ENCODE results near the gene NSG2. TPM values are rescaled to one million over a fixed set of nuclear protein-coding genes. Genes with fewer than 3 reads are reported as not detected.
"Not testable (repeated sequence)": the region's sequence is repeated elsewhere in the genome, so short reads cannot be mapped to it uniquely, and the experiment has no call there.

NSG2 gene
- total RNA-seq, result 0.81 TPM

GRCh38 chr5:174045470-174046025 lies at the start of gene NSG2:
Gene NSG2, plus strand, starts transcription at chr5:174045706. Its CDS starts 1,050 bp downstream, at chr5:174046756.
- peak; percentile 85 for DNase-seq (ENCODE audit: low spot score)

GRCh38 chr5:173997331-173997730 lies 48.2 kb upstream of the NSG2 start:
- DNase-seq (ENCODE audit: low spot score), result no peak

GRCh38 chr5:173998531-173998930 lies 47.0 kb upstream of the NSG2 start:
- no peak for DNase-seq (ENCODE audit: low spot score)

GRCh38 chr5:174000076-174000475 lies 45.4 kb upstream of the NSG2 start:
- DNase-seq (ENCODE audit: low spot score), result no peak

- no peak for DNase-seq (ENCODE audit: low spot score)
Measured at GRCh38 chr5:174003795-174004194, 41.7 kb upstream of the NSG2 start.

- no peak for DNase-seq (ENCODE audit: low spot score)
Measured at GRCh38 chr5:174008922-174009321, 36.6 kb upstream of the NSG2 start.

GRCh38 chr5:174010365-174010764 lies 35.1 kb upstream of the NSG2 start:
- DNase-seq (ENCODE audit: low spot score), result no peak

GRCh38 chr5:174011441-174011840 lies 34.1 kb upstream of the NSG2 start:
- DNase-seq (ENCODE audit: low spot score), result no peak

GRCh38 chr5:174020069-174020927 lies 25.2 kb upstream of the NSG2 start:
- not testable (repeated sequence) for DNase-seq (ENCODE audit: low spot score)

- DNase-seq (ENCODE audit: low spot score), result no peak
Measured at GRCh38 chr5:174020928-174021304, 24.6 kb upstream of the NSG2 start.

- DNase-seq (ENCODE audit: low spot score), result no peak
Measured at GRCh38 chr5:174022384-174023095, 23.0 kb upstream of the NSG2 start.

GRCh38 chr5:174030286-174030685 lies 15.2 kb upstream of the NSG2 start:
- DNase-seq (ENCODE audit: low spot score), result no peak

- no peak for DNase-seq (ENCODE audit: low spot score)
Measured at GRCh38 chr5:174044466-174045254, 846 bp upstream of the NSG2 start.

- DNase-seq (ENCODE audit: low spot score), result no peak
Measured at GRCh38 chr5:174046558-174046957, 1.1 kb downstream of the NSG2 start.

- DNase-seq (ENCODE audit: low spot score), result no peak
Measured at GRCh38 chr5:174047472-174048099, 2.1 kb downstream of the NSG2 start.

GRCh38 chr5:174052636-174053035 lies 7.1 kb downstream of the NSG2 start:
- no peak for DNase-seq (ENCODE audit: low spot score)

- DNase-seq (ENCODE audit: low spot score), result no peak
Measured at GRCh38 chr5:174053905-174054304, 8.4 kb downstream of the NSG2 start.

GRCh38 chr5:174056064-174056847 lies 10.8 kb downstream of the NSG2 start:
- no peak for DNase-seq (ENCODE audit: low spot score)

GRCh38 chr5:174057206-174057605 lies 11.7 kb downstream of the NSG2 start:
- DNase-seq (ENCODE audit: low spot score), result no peak

- DNase-seq (ENCODE audit: low spot score), result no peak
Measured at GRCh38 chr5:174058433-174059122, 13.1 kb downstream of the NSG2 start.
